Endothelial cell of umbilical vein (primary cell): ENCODE measurements around the gene ARHGEF17. TPM values are rescaled to one million over a fixed set of nuclear protein-coding genes. Genes with fewer than 3 reads are reported as not detected.

Experiments used
- BruUV-seq: library from RNA; stranded (reverse); fragments of 400-500 nt; replicated peaks from 2 replicates; lab custom pipeline; 2021; lab: Mats Ljungman, UMichigan
- CTCF ChIA-PET: fragments of 300-600, 350-600 bp; sonication (Branson Sonifier 250); formaldehyde crosslinking; loops from one replicate; lab custom pipeline; 2021; ENCODE audit warnings: antibody characterized with exemption, inconsistent platforms; lab: Charles Lee
- POLR2A ChIA-PET: fragments of 300-600, 350-600 bp; sonication (Branson Sonifier 250); formaldehyde crosslinking; loops from one replicate; lab custom pipeline; 2021; ENCODE audit warnings: antibody characterized with exemption, inconsistent platforms; lab: Charles Lee
- DNase-seq: peaks from one replicate; pipeline ENCODE4 v3.0.0-alpha.2; 2011; ENCODE audit warnings: low read depth, low spot score
- FAIRE-seq: peaks from 2 replicates; lab custom pipeline; 2011; peaks lifted over from hg19 to GRCh38; lab: Jason Lieb, UNC
- H2AFZ ChIP-seq: 2 replicates; pipeline ENCODE4 v1.6.0; 2012; ENCODE audit warnings: low read depth, low read length, control low read depth, inconsistent platforms
- H3K27ac ChIP-seq: 2 replicates; pipeline ENCODE4 v1.5.1; 2011; ENCODE audit warnings: low read depth, mild to moderate bottlenecking, control low read depth, low read length, moderate library complexity; ENCODE audit not compliant: insufficient read depth
- H3K27me3 ChIP-seq, 2 experiments: 2 replicates each; pipeline versions ENCODE4 v1.6.0 to v1.6.1; 2011; ENCODE audit warnings: low read length in 2 of 2, mixed read lengths in 1 of 2; ENCODE audit not compliant: control insufficient read depth in 2 of 2, insufficient read depth in 2 of 2
- H3K36me3 ChIP-seq, 2 experiments: 2 replicates in 1 of 2; 3 replicates in 1 of 2; pipeline ENCODE4 v1.5.1; 2011; ENCODE audit warnings: low read length in 2 of 2, mild to moderate bottlenecking in 1 of 2, moderate library complexity in 1 of 2; ENCODE audit not compliant: control insufficient read depth in 2 of 2, insufficient read depth in 2 of 2; ENCODE audit errors: extremely low read depth in 1 of 2
- H3K4me1 ChIP-seq: 3 replicates; pipeline ENCODE4 v1.5.1; 2011; ENCODE audit warnings: mild to moderate bottlenecking, low read length; ENCODE audit not compliant: control insufficient read depth, insufficient read depth; ENCODE audit errors: extremely low read depth
- H3K4me2 ChIP-seq: 2 replicates; pipeline ENCODE4 v1.6.1; 2011; ENCODE audit warnings: low read length, control low read depth, mixed read lengths; ENCODE audit not compliant: insufficient read depth
- H3K4me3 ChIP-seq, 3 experiments: fragments of 200-600 bp in 1 of 3; sonication (generic), shearing (Covaris generic) in 1 of 3; replicated peaks in 1 of 3; 2 replicates each; pipeline ENCODE4 v1.5.1; 2011 to 2016; ENCODE audit warnings: control low read depth in 3 of 3, low read length in 3 of 3, mild to moderate bottlenecking in 2 of 3, inconsistent platforms in 1 of 3, low read depth in 1 of 3, moderate library complexity in 1 of 3; ENCODE audit not compliant: insufficient read depth in 1 of 3
- H3K79me2 ChIP-seq: 2 replicates; pipeline ENCODE4 v1.6.0; 2012; ENCODE audit warnings: low read length, inconsistent platforms; ENCODE audit not compliant: control insufficient read depth, insufficient read depth
- H3K9ac ChIP-seq: replicated peaks from 2 replicates; pipeline ENCODE3; 2011; ENCODE audit warnings: low read length, control low read depth; ENCODE audit not compliant: insufficient read depth; ENCODE audit errors: extremely low read depth
- H3K9me1 ChIP-seq: replicated peaks from 3 replicates; pipeline ENCODE4 v1.6.0; 2011; ENCODE audit warnings: mild to moderate bottlenecking, low read length; ENCODE audit not compliant: control insufficient read depth, insufficient read depth; ENCODE audit errors: extremely low read depth
- H3K9me3 ChIP-seq: replicated peaks from 2 replicates; pipeline ENCODE4 v1.5.1; 2012; ENCODE audit warnings: low read length, inconsistent platforms; ENCODE audit not compliant: control insufficient read depth, insufficient read depth
- H4K20me1 ChIP-seq: replicated peaks from 2 replicates; pipeline ENCODE3; 2011; ENCODE audit warnings: mild to moderate bottlenecking, low read length; ENCODE audit not compliant: control insufficient read depth, insufficient read depth; ENCODE audit errors: extremely low read depth
- CTCF ChIP-seq, 2 donors: IDR thresholded peaks; 1 replicate in 1 of 2; 2 replicates in 1 of 2; pipeline ENCODE4 v1.5.1; 2011; ENCODE audit warnings: low read length in 2 of 2, mild to moderate bottlenecking in 2 of 2, moderate library complexity in 2 of 2, control low read depth in 1 of 2, inconsistent platforms in 1 of 2, low read depth in 1 of 2; ENCODE audit not compliant: insufficient read depth in 1 of 2; ENCODE audit errors: extremely low read depth in 1 of 2
- EZH2 ChIP-seq: IDR thresholded peaks from 2 replicates; pipeline ENCODE4 v1.6.1; 2012; ENCODE audit warnings: borderline replicate concordance, low read depth, mild to moderate bottlenecking, moderate library complexity, low read length, inconsistent platforms; ENCODE audit not compliant: severe bottlenecking
- FOS ChIP-seq: IDR thresholded peaks from 2 replicates; pipeline ENCODE4 v1.6.1; 2011; ENCODE audit warnings: mild to moderate bottlenecking, low read length, moderate library complexity, borderline replicate concordance; ENCODE audit not compliant: insufficient read depth
- GATA2 ChIP-seq: IDR thresholded peaks from 2 replicates; pipeline ENCODE4 v1.7.0; 2011; ENCODE audit warnings: low read depth, mild to moderate bottlenecking, moderate library complexity, mixed read lengths, low read length; ENCODE audit not compliant: insufficient read length, insufficient read depth
- JUN ChIP-seq: IDR thresholded peaks from 2 replicates; pipeline ENCODE4 v1.6.1; 2011; ENCODE audit warnings: borderline replicate concordance, low read depth; ENCODE audit not compliant: insufficient read length, insufficient read depth
- MAX ChIP-seq: IDR thresholded peaks from 2 replicates; pipeline ENCODE4 v1.6.1; 2011; ENCODE audit not compliant: insufficient read depth, insufficient read length
- MYC ChIP-seq: IDR thresholded peaks from one replicate; pipeline ENCODE4 v1.6.1; 2011; ENCODE audit warnings: mild to moderate bottlenecking, low read depth, low read length
- POLR2A ChIP-seq: IDR thresholded peaks from 2 replicates; pipeline ENCODE4 v1.6.1; 2012; ENCODE audit warnings: low read depth, mild to moderate bottlenecking, control low read depth, low read length
- POLR2AphosphoS5 ChIP-seq: IDR thresholded peaks from 2 replicates; pipeline ENCODE4 v1.6.1; 2012; ENCODE audit warnings: low read depth, mild to moderate bottlenecking, control low read depth, low read length, moderate library complexity; ENCODE audit not compliant: insufficient read depth
- dilution Hi-C: fragments of 300-500 bp; cut with MboI; formaldehyde crosslinking; loops from one replicate; pipeline ENCODE4 v1.15.0; 2019; ENCODE audit warnings: low sequenced_read_pairs; ENCODE audit not compliant: extremely low pct_ligation_motif_present
- intact Hi-C: fragments of 100-400 bp; cut with micrococcal nuclease; formaldehyde crosslinking; loops from one replicate; pipeline ENCODE4 v1.10.0; 2022
- polyA plus RNA-seq, 4 experiments: library from polyadenylated mRNA; depleted of rRNA in 3 of 4; stranded (reverse) in 3 of 4; unstranded in 1 of 4; fragments of >200 nt; gene quantifications; 2 replicates each; pipeline versions ENCODE4 v1.2.1 to v1.2.3, GENCODE V29; 2011 to 2012; ENCODE audit warnings: missing spikeins in 1 of 4
- total RNA-seq: library from RNA; stranded (reverse); gene quantifications from 2 replicates; pipeline ENCODE4 v1.2.3, GENCODE V29; 2021

The ARHGEF17 gene
- total and polyA plus RNA-seq, 2 donors (not counting 3 experiments of a cell fraction or from before 2014, with no cell fraction given), result 74.9 to 89.9 TPM

GRCh38 chr11:73345481-73346160 lies 37.5 kb downstream of the ARHGEF17 start:
- FAIRE-seq (no peak), DNase-seq (no peak)
- TF ChIP-seq POLR2AphosphoS5 (no peak), JUN (no peak), MAX (no peak), EZH2 (no peak), CTCF (IDR thresholded peaks at IDR 0.05; ENCODE audit: extremely low read depth in 1 of 2, insufficient read depth in 1 of 2, low read depth in 1 of 2, low read length in 2 of 2) (no peak), POLR2A (no peak), MYC (no peak), FOS (no peak), GATA2 (no peak)
- Histone ChIP-seq H2AFZ (no peak overlapping the region), H3K27me3 (no peaks in the 10 kb centered on the region), H3K9me3 (no peaks in the 10 kb centered on the region), H3K36me3 (peaks cover 0 to 11% of the 10 kb centered on the region in 2 experiments), H3K4me2 (no peak overlapping the region), H3K4me1 (no peaks in the 10 kb centered on the region), H3K9me1 (no peaks in the 10 kb centered on the region), H4K20me1 (no peaks in the 10 kb centered on the region), H3K9ac (no peak overlapping the region), H3K27ac (no peak overlapping the region), H3K4me3 (no peak overlapping the region), H3K79me2 (no peaks in the 10 kb centered on the region)
- ChIA-PET POLR2A (no interaction called here), CTCF (interaction anchor here (1.8 kb wide), 2 partner anchors 10 to 39 kb away, joined by 7 to 10 read pairs; no protein-coding TSS in a partner anchor)
- BruUV-seq, result no TSS peak
- dilution Hi-C loops (no loop called here), intact Hi-C loops (no loop called here)
